AG10803 (cell line): ENCODE results near the gene SLC25A13.

Experiments
- DNase-seq: peaks from one replicate; pipeline ENCODE4 v3.0.0; 2010; ENCODE audit warnings: low read depth
- H3K4me3 ChIP-seq: 2 replicates; pipeline ENCODE4 v1.5.1; 2011; ENCODE audit warnings: mild to moderate bottlenecking, low read length, control low read depth
- TF ChIP-seq, protein P1 (sequence below): conservative IDR thresholded peaks from 2 replicates; pipeline ENCODE4 v1.5.1; 2011; ENCODE audit warnings: mild to moderate bottlenecking, low read length, control low read depth, inconsistent platforms

The SLC25A13 gene

DNA sequence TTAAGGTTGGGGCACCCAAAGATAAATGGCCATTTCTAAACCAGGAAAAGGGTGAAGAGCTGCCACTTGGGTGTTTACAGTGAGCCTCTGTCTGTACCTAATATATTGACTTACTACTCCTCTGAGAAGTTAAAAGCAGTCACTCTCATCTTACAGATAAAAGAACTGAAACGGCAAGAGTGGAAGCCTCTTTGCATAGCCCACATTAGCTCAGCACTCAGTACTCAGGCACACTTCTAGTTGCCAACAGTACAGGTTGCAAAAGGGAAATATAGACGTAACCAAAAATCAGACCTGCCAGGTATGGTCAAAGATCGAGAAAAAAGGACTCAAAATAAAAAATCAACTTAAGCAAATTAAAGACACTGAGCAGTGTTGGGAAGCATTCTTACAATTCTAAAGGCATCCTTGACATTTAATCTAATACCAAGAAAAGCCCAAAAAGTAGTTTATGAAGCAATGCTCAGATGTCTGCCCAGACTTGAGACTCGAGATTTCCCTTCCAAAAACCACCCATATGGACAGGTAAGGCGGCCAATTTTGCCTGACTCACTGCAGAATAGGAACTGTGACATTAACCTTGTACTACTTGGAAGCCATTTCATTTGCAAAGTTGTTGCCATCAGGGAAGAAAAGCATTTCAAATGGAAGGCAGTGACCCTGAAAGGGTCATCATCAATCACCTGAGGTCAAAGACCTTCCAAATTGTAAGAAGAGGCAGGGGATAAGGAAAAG, 139.3 kb downstream of the SLC25A13 start:
- DNase-seq: no peak
- TF ChIP-seq, protein P1, sequence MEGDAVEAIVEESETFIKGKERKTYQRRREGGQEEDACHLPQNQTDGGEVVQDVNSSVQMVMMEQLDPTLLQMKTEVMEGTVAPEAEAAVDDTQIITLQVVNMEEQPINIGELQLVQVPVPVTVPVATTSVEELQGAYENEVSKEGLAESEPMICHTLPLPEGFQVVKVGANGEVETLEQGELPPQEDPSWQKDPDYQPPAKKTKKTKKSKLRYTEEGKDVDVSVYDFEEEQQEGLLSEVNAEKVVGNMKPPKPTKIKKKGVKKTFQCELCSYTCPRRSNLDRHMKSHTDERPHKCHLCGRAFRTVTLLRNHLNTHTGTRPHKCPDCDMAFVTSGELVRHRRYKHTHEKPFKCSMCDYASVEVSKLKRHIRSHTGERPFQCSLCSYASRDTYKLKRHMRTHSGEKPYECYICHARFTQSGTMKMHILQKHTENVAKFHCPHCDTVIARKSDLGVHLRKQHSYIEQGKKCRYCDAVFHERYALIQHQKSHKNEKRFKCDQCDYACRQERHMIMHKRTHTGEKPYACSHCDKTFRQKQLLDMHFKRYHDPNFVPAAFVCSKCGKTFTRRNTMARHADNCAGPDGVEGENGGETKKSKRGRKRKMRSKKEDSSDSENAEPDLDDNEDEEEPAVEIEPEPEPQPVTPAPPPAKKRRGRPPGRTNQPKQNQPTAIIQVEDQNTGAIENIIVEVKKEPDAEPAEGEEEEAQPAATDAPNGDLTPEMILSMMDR: no peak
- H3K4me3 ChIP-seq: no peak overlapping the region

DNA sequence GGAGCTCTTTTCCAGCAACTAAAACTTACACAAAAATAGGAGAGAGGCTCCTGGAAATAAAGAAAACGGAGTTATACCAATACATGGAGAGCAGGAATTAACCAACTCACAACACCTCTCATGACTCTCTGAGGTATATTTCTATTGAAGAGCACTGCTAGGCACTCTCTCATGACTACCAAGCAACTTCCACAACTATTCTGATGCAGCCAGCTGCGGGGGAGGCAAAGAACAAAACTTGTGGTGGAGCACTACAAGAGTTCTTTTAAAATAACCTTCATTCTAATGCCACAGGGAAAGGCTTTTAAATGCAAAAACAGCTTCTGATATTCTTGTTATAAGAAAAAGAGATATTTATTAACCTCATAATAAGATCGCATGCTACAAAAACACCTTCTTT, 140.7 kb downstream of the SLC25A13 start:
- DNase-seq: no peak
- TF ChIP-seq, protein P1: no peak
- H3K4me3 ChIP-seq: no peak overlapping the region

DNA sequence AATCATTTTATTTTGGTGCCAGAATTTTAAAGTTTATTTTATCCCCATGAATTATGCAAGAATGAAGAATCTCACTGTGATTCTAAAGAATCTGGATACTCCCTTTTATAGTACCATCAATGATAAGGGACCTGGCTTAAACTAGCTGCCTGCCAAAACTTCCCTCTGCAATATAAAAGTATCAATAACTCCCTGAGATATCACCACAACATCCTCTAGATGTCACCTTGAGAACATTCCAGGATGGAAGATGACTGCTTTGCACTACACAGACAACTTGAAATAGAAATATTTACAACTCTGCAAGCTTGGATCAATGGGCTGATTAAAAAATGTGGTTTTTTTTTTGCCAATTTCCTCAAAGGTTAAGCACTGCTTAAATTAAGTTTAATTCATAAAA, 142.1 kb downstream of the SLC25A13 start:
- peak; percentile 21 for DNase-seq
- TF ChIP-seq, protein P1: peak; percentile 41
- H3K4me3 ChIP-seq: no peak overlapping the region

DNA sequence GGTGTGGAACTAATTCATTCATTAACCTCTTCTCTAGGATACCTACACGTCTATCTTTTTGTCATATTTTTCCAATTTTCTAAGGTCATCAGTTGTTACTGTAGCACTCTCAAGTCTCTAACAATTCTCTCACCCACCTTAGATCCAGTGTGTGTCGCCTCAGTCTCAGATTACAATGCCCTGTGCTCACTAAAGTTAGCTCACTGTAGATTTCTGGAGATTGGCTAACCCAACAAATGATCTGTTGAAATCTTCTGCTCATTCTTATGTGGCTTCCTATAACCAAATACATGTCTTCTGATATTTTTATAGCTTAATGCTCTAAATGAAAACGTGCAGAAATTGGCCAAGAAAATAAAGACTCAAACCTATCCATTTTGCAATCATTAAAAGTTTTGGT, 142.6 kb downstream of the SLC25A13 start:
- TF ChIP-seq, protein P1: no peak
- peak; percentile 13 for DNase-seq
- no peak overlapping the region for H3K4me3 ChIP-seq

DNA sequence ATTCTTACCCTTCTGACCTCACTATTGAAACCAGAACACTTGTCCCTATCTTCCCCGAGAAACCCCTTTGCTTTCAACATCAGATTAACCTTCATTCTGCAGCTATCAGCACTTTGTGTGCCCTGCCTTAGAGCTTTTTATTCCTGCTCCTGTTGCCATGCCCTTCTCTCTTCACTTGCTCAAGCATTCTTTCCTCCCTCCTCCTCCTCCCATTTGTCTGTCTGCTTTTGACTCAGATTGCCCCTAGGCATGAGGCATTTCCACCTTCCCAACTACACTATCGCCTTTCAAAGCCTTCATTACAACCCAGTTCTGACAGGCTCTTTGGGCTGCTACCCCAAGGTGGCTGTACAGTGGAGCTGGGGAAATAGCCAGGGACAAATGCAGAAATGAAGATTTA, 143.3 kb downstream of the SLC25A13 start:
- no peak overlapping the region for H3K4me3 ChIP-seq
- no peak for DNase-seq
- TF ChIP-seq, protein P1: no peak

DNA sequence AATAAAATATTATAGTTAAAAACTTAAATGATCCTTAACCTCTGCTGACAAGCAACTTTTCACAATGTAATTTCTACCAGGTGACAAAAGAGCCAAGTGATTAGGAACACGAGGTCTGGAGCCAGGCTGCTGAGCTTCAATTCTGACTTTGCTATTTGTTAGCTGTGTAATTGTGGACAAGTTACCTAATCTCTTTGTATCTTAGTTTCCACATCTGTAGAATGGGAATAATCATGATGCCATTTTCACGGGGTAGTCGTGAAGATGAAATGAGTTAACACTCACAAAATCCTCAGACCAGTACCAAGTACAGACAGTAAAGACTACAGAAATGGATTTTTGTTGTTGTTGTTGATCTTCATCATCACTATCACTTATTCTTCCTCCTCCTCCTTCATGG, 144.5 kb downstream of the SLC25A13 start:
- no peak overlapping the region for H3K4me3 ChIP-seq
- TF ChIP-seq, protein P1: no peak
- DNase-seq: no peak

DNA sequence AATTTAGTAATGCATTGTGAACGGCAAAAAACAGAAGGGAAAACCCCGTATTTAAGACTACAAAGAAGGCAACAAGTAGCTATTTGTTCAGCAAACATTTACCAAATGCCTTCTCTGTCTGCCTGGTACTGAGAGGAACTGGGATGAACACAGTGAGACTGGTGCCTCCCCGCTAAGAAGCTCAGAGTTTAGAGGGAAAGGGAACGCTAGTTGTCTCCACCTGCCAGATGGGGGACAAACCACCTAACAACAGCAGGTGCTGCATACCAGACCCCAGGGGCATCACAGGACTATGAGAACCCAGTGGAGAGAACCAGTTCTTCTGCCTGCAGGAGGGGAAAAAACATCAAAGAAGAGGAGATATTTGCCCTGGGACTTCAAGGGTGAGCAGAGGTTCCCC, 147.1 kb downstream of the SLC25A13 start:
- DNase-seq: no peak
- TF ChIP-seq, protein P1: no peak
- H3K4me3 ChIP-seq: no peak overlapping the region
